ENCODE data around the gene DACH1. TPM values are rescaled to one million over a fixed set of nuclear protein-coding genes. Genes with fewer than 3 reads are reported as not detected.

DACH1 gene
- total RNA-seq, 1 experiment from 2014 or later: not detected

DNA sequence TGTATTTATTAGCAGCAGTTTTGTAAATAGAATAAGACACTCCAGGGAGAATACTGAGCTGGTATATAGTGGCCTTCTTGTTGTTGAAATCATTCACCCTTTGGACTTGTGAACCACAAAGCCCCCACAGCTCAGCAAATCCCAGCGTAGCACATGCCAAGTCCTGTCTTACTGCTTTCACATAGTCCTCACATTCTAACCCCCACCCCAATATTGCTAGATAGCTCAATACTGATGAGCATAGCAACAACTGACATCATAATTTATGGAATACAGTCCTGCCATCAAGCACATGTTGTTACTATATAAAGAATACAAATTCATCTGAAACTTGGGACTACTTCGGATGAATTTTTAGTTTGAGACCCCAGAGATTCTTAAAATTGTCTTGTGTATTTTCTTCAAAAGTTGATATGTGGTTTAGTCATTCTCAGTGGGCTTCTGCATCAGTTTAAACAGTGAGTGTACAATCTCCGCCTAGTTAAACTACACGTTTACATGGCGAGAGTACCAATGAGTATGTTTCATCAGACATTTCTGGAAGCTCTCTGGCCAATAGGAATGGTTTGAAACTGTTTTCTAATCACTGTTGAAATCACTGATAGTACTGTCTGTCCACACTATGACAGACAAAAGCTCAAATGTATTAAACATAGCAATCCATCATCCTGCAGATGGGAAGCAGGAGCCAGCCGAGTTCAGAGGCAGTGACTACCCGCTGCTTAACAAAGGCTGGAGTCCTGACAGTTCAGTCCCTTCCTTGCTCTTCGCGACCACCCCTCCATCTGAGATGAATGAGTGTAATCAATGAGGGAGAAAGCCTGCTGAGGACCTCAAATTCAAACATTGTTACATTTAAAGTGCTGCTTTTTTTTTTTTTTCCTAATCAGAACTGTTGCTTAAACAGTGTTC lies 15.2 kb downstream of the DACH1 start:
- no peaks in the 10 kb centered on the region for H3K79me2 ChIP-seq (ENCODE audit: insufficient read depth, low read length)
- H4K20me1 ChIP-seq (ENCODE audit: insufficient read depth): no peaks in the 10 kb centered on the region
- no peak overlapping the region for H3K27ac ChIP-seq (ENCODE audit: low read depth, low read length)
- H3K9me3 ChIP-seq (ENCODE audit: control insufficient read depth in 1 of 2, insufficient read depth in 1 of 2, low read depth in 1 of 2, low read length in 2 of 2): 0 out of 4 replicates have a peak, but pooled peaks cover 0 to 9% of the 10 kb centered on the region in 2 experiments
- no peak for DNase-seq (ENCODE audit: low read depth, low spot score)
- no peaks in the 10 kb centered on the region for H3K27me3 ChIP-seq (ENCODE audit: insufficient read depth, low read length)
- no peaks in the 10 kb centered on the region for H3K36me3 ChIP-seq (ENCODE audit: control insufficient read depth in 1 of 2, insufficient read depth in 2 of 2, low read length in 2 of 2)
- H3K4me3 ChIP-seq (replicated peaks in 1 of 2; ENCODE audit: low read depth in 1 of 2, low read length in 2 of 2): no peak overlapping the region
- no peak for ATAC-seq
- H3K9ac ChIP-seq (ENCODE audit: low read length): no peak overlapping the region
- H3K4me2 ChIP-seq (ENCODE audit: low read length): no peak overlapping the region
- no peaks in the 10 kb centered on the region for H3K4me1 ChIP-seq (ENCODE audit: control insufficient read depth in 1 of 2, insufficient read depth in 2 of 2, low read length in 2 of 2)
- ChIA-PET RAD21 (ENCODE audit: low non-redundant PET in 1 of 2, low total read pairs in 2 of 2, uncharacterized antibody in 2 of 2, unreplicated experiment in 2 of 2) (no interaction called here), CTCF (no interaction called here), POLR2A (no interaction called here)
- no TSS peak for BruUV-seq (replicated peaks)
- intact Hi-C loops (cut with micrococcal nuclease): no loop called here
- no peak overlapping the region for H2AFZ ChIP-seq (ENCODE audit: low read depth, low read length, poor library complexity, severe bottlenecking)
- H3K9me2 ChIP-seq (ENCODE audit: insufficient read depth): no peaks in the 10 kb centered on the region
- TF ChIP-seq FOSL1 (IDR thresholded peaks at IDR 0.05; ENCODE audit: low read depth): no peak
- TF ChIP-seq EZH2 (IDR thresholded peaks at IDR 0.05): no peak
- TF ChIP-seq, protein P1, sequence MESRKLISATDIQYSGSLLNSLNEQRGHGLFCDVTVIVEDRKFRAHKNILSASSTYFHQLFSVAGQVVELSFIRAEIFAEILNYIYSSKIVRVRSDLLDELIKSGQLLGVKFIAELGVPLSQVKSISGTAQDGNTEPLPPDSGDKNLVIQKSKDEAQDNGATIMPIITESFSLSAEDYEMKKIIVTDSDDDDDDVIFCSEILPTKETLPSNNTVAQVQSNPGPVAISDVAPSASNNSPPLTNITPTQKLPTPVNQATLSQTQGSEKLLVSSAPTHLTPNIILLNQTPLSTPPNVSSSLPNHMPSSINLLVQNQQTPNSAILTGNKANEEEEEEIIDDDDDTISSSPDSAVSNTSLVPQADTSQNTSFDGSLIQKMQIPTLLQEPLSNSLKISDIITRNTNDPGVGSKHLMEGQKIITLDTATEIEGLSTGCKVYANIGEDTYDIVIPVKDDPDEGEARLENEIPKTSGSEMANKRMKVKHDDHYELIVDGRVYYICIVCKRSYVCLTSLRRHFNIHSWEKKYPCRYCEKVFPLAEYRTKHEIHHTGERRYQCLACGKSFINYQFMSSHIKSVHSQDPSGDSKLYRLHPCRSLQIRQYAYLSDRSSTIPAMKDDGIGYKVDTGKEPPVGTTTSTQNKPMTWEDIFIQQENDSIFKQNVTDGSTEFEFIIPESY (IDR thresholded peaks at IDR 0.05; ENCODE audit: extremely low read depth, insufficient replicate concordance, low read length): no peak
- TF ChIP-seq SIN3A (IDR thresholded peaks at IDR 0.05; ENCODE audit: low read depth): no peak
- TF ChIP-seq EGR1 (IDR thresholded peaks at IDR 0.05; ENCODE audit: low read depth): no peak
- TF ChIP-seq ELF1 (IDR thresholded peaks at IDR 0.05; ENCODE audit: borderline replicate concordance, low read depth): no peak
- TF ChIP-seq CEBPB (IDR thresholded peaks at IDR 0.05; ENCODE audit: low read depth): no peak
- TF ChIP-seq TCF7L2 (IDR thresholded peaks at IDR 0.05; ENCODE audit: borderline replicate concordance, extremely low read depth, insufficient read depth, insufficient read length): no peak
- no peak for TF ChIP-seq YY1 (IDR thresholded peaks at IDR 0.05; ENCODE audit: extremely low read depth, insufficient replicate concordance, low read depth, low read length)
- TF ChIP-seq, protein P2, sequence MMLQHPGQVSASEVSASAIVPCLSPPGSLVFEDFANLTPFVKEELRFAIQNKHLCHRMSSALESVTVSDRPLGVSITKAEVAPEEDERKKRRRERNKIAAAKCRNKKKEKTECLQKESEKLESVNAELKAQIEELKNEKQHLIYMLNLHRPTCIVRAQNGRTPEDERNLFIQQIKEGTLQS (IDR thresholded peaks at IDR 0.05): no peak
- TF ChIP-seq SRF (IDR thresholded peaks at IDR 0.05; ENCODE audit: low read depth): no peak
- TF ChIP-seq, protein P3, sequence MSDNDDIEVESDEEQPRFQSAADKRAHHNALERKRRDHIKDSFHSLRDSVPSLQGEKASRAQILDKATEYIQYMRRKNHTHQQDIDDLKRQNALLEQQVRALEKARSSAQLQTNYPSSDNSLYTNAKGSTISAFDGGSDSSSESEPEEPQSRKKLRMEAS (IDR thresholded peaks at IDR 0.05): no peak
- no peak for TF ChIP-seq RAD21 (IDR thresholded peaks at IDR 0.05; ENCODE audit: low read depth)
- TF ChIP-seq ZNF274 (IDR thresholded peaks at IDR 0.05; ENCODE audit: low read depth, low read length): no peak
- no peak for TF ChIP-seq POLR2AphosphoS5 (IDR thresholded peaks at IDR 0.05; ENCODE audit: low read depth, low read length)
- no peak for TF ChIP-seq POLR2A (IDR thresholded peaks at IDR 0.05; ENCODE audit: borderline replicate concordance, extremely low read depth, insufficient read depth, insufficient read length)
- TF ChIP-seq, protein P4, sequence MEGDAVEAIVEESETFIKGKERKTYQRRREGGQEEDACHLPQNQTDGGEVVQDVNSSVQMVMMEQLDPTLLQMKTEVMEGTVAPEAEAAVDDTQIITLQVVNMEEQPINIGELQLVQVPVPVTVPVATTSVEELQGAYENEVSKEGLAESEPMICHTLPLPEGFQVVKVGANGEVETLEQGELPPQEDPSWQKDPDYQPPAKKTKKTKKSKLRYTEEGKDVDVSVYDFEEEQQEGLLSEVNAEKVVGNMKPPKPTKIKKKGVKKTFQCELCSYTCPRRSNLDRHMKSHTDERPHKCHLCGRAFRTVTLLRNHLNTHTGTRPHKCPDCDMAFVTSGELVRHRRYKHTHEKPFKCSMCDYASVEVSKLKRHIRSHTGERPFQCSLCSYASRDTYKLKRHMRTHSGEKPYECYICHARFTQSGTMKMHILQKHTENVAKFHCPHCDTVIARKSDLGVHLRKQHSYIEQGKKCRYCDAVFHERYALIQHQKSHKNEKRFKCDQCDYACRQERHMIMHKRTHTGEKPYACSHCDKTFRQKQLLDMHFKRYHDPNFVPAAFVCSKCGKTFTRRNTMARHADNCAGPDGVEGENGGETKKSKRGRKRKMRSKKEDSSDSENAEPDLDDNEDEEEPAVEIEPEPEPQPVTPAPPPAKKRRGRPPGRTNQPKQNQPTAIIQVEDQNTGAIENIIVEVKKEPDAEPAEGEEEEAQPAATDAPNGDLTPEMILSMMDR (IDR thresholded peaks at IDR 0.05 in 2 of 3, conservative IDR thresholded peaks at IDR 0.05 in 1 of 3; ENCODE audit: borderline replicate concordance in 1 of 3, insufficient read depth in 1 of 3, low read depth in 2 of 3, low read length in 2 of 3): no peak
- TF ChIP-seq, protein P5, sequence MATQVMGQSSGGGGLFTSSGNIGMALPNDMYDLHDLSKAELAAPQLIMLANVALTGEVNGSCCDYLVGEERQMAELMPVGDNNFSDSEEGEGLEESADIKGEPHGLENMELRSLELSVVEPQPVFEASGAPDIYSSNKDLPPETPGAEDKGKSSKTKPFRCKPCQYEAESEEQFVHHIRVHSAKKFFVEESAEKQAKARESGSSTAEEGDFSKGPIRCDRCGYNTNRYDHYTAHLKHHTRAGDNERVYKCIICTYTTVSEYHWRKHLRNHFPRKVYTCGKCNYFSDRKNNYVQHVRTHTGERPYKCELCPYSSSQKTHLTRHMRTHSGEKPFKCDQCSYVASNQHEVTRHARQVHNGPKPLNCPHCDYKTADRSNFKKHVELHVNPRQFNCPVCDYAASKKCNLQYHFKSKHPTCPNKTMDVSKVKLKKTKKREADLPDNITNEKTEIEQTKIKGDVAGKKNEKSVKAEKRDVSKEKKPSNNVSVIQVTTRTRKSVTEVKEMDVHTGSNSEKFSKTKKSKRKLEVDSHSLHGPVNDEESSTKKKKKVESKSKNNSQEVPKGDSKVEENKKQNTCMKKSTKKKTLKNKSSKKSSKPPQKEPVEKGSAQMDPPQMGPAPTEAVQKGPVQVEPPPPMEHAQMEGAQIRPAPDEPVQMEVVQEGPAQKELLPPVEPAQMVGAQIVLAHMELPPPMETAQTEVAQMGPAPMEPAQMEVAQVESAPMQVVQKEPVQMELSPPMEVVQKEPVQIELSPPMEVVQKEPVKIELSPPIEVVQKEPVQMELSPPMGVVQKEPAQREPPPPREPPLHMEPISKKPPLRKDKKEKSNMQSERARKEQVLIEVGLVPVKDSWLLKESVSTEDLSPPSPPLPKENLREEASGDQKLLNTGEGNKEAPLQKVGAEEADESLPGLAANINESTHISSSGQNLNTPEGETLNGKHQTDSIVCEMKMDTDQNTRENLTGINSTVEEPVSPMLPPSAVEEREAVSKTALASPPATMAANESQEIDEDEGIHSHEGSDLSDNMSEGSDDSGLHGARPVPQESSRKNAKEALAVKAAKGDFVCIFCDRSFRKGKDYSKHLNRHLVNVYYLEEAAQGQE (IDR thresholded peaks at IDR 0.05; ENCODE audit: low read depth): no peak
- no peak for TF ChIP-seq CBX3 (IDR thresholded peaks at IDR 0.05; ENCODE audit: low read depth)

Measured in HCT116 (cell line).